HCEC 1CT (cell line): ENCODE data around the gene MRPL18.
A peak's percentile ranks its signal among the peaks of the same experiment; 100 is the strongest.
"Not testable (repeated sequence)": the region's sequence is repeated elsewhere in the genome, so short reads cannot be mapped to it uniquely, and the experiment has no call there.

Experiments used
- DNase-seq: peaks from one replicate; pipeline ENCODE4 v3.0.0-alpha.2; 2017

Gene MRPL18

GRCh38 chr6:159817951-159818739, 27.9 kb downstream of the MRPL18 start:
- DNase-seq = no peak

GRCh38 chr6:159819098-159819497, 28.8 kb downstream of the MRPL18 start:
- no peak for DNase-seq

- no peak for DNase-seq
Measured at GRCh38 chr6:159819932-159820640, 29.8 kb downstream of the MRPL18 start.

- no peak for DNase-seq
Measured at GRCh38 chr6:159821122-159821521, 30.9 kb downstream of the MRPL18 start.

DNA sequence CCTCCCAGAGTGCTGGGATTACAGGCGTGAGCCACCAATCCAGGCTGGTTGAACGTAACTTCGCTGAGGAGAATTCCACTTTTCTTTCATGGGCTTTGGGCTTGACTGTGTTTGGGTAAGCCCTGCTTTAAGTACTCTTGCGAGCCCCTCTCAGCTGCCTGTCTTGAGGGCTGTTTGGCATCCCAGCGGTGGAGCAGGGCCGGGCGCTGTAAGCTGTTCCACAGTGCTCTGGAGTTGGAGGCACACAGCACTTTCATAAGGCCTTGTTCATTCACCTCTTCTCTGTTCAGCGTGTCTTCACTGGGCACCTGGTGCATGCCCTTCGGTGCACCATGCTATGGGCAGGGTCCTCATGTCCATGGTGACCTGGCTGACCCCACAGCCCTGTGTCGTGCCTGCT, 31.5 kb downstream of the MRPL18 start:
- DNase-seq = no peak

DNA sequence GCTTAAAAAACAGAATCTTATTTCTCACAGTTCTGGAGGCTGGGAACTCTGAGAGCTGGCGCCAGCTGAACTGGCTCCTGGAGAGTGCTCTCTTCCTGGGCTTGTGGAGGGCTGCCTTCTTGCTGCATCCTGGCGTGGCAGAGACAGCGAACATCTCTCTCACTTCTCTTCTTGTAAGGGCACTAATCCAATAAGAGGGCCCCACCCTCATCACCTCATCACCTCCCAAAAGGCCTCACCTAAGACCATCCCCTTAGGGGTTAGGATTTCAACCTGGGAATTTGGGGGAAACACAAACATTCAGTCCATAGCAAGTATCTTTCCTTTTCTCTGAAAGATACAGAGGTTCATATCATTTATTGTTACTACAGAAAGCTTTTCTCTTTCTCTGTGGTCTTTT, 33.7 kb downstream of the MRPL18 start:
- no peak for DNase-seq

DNA sequence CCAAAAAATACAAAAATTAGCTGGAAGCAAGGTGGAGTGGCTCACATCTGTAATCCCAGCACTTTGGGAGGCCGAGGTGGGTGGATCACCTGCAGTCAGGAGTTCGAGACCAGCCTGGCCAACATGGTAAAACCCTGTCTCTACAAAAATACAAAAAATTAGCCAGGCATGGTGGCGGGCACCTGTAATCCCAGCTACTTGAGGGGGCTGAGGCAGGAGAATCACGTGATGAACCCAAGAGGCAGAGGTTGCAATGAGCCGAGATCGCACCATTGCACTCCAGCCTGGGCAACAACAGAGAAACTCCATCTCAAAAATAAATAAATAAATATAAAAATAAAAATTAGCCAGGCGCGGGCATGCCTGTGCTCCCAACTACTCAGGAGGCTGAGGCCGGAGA, 34.4 kb downstream of the MRPL18 start:
- DNase-seq = not testable (repeated sequence)

- no peak for DNase-seq
Measured at GRCh38 chr6:159826004-159826403, 35.7 kb downstream of the MRPL18 start.

GRCh38 chr6:159826968-159827647, 36.8 kb downstream of the MRPL18 start:
- DNase-seq = no peak

DNA sequence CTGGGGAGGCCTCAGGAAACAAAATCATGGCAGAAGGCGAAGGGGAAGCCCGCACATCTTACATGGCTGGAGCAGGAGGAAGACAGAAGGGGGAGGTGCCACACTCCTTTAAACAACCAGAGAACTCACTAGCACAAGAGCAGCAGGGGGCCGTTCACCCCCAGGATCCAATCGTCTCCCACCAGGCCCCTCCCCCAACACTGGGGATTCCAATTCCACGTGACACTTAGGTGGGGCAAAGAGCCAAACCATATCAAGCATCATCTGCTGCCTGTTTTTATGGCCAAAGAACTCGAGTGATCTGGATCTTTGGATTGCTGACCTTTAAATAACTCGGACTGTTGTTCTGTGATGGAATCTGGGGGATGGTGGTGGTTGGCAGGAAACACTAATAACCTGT, 37.8 kb downstream of the MRPL18 start:
- no peak for DNase-seq

DNA sequence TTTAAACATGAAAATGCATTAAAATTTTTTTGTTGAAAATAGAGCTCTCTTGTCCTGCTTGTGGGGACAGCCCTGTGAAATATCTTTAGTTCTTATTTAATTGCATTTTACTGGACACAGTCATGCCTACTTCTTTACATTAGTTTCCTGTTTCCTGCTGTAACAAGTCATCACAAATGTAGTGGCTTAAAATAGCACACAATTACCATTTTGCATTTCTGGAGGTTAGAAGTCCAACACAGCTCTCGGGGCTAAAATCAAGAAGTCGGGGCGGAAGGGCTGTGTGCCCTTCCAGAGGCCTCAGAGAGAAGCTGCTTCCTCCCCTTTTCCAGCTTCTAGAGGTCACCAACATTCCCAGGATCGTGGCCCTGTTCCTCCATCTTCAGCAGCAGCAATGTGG, 39.3 kb downstream of the MRPL18 start:
- no peak for DNase-seq

GRCh38 chr6:159830501-159831372, 40.5 kb downstream of the MRPL18 start:
- no peak for DNase-seq

DNA sequence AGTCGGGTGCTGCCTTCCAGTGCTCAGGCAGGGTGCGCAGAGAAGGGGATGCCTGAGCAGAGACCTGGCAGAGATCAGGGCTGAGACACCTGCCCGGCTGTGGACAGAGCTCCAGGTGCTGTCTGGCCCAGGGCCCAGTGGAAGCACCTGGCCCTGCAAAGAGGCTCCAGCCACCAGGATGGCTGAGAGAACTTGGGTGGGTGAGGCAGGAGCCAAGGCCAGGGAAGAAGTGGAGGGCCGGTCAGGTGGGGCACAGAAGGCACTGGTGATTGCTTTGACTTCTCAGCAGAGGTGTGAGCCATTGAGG, 41.1 kb downstream of the MRPL18 start:
- DNase-seq = no peak

GRCh38 chr6:159832946-159833345, 42.7 kb downstream of the MRPL18 start:
- DNase-seq = no peak

GRCh38 chr6:159833556-159833955, 43.3 kb downstream of the MRPL18 start:
- DNase-seq = peak; percentile 49

DNA sequence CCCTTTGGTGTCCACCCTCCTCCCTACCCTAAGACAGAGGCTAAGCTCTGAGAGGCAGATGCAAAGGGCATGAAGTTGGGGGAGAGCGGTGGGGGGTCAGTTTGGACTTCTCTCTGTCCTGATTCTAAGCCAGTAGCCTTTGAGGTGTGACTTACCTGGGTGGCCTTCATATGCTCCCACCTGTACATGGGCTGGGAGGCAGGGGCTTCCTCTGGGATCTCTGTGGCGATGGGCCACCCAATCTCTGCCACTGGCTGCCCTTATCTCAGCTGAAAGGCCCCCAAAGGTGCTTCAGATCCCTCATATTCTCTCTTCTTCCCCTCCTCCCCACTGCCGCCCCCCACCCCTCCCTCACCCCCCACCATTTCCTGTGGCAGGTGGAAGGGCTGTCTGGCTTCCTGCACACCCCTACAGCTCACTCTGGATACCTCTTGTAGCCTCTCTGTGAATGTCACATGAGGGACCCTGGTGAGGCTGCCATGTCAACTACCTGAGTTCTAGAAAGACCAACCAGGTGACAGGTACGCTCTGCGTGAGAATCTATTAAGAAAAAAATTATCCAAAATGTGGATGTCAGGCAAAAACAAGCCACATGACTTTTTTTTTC, 43.8 kb downstream of the MRPL18 start:
- DNase-seq = no peak

DNA sequence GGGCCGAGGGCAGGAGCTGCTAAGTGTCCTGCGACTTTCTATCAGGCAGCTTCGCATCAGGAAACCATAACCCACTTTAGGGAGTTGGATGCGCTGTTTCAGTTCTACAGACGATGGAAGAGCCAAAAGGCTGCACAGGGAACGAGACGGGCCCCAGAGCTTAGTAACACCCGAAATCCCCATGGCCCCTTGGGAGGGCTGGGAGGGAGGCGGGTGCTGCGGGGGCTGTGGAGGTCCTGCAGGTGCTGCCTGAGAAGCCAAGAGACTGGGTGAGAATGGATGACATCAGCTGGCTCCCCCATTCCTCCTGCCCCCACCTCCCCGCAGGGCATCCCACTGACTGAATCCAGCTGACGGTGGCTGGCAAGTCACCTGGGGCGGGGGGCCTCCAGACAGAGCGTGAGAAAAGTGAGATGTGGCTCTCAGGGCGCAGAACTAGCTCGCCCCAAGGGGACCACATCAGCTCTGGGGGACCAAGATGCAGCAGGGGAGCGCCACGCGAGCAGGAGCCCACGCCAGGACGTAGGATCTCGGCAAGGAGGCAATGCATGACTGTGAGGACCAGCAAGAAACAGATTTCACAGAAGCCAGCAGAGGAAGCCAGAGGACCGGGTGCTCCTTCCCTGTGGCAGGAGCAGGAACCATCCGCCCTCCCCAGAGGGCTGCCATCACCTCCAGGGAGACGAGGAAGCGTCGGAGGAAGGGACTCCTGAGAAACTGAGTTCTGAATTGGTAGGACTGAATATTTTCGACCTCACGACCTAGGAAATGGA, 46.6 kb downstream of the MRPL18 start:
- DNase-seq = no peak

- no peak for DNase-seq
Measured at GRCh38 chr6:159837511-159837910, 47.2 kb downstream of the MRPL18 start.

DNA sequence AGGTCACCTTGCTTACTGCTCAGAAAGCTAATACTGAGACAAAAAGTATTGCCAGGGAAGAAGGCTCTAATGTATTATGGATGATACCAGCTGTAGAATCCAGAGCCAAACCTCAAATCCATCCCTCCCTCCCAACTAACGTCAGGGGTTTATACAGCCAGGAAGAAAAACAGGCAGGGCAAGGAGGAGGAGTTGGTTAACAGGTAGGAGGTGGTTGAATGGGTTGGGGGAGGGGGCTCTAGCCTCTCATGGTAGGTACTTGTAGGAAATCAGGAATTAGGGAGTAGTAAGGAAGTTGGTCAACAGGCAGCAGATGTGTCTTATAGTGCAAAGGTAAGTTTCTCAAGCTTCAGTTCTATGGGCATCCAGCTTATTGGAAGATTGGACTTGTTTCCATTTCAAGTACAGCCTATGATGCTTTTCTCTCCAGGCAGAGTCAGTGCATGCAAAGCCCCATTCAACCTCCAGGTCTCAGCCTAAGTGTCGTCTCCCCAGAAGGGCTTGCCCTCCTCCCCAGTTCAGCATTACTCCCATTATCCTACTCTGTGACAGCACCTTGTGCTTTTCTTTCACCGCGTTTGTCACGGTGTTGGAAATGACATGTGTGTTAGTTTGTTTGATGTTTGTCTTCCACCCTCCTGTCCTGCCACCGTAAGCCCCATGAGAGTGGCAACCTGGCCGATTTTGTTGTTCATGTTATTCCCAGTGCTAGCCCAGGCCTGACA, 47.9 kb downstream of the MRPL18 start:
- DNase-seq = no peak

DNA sequence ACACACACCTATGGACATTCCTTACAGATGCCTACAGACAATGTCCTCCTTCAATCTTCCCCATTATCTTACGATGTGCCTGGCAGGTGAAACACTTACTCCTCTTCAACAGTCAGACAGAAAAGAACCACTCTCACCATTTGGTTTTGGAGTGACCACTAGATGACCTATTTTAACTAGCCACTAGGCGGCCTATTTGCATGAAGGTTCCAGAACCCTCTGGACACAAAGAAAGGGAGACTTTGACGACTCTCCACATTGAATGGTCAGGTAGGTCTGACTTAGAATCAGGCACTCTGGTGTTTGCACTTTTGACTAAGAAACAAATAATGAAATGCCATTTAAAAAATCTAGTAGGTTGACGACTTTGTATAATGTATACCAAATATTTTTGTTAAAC, 51.8 kb downstream of the MRPL18 start:
- peak; percentile 25 for DNase-seq
